CD4-positive, alpha-beta T cell treated with Interferon alpha-2 for 1 hour (primary cell): Measurements from ENCODE around the gene DAD1.
"Not testable (repeated sequence)": the region's sequence is repeated elsewhere in the genome, so short reads cannot be mapped to it uniquely, and the experiment has no call there.

ENCODE experiments used
- DNase-seq, 2 donors: peaks; one replicate each; pipeline ENCODE4 v3.0.0-alpha.2; 2020 to 2022

Gene DAD1

DNA sequence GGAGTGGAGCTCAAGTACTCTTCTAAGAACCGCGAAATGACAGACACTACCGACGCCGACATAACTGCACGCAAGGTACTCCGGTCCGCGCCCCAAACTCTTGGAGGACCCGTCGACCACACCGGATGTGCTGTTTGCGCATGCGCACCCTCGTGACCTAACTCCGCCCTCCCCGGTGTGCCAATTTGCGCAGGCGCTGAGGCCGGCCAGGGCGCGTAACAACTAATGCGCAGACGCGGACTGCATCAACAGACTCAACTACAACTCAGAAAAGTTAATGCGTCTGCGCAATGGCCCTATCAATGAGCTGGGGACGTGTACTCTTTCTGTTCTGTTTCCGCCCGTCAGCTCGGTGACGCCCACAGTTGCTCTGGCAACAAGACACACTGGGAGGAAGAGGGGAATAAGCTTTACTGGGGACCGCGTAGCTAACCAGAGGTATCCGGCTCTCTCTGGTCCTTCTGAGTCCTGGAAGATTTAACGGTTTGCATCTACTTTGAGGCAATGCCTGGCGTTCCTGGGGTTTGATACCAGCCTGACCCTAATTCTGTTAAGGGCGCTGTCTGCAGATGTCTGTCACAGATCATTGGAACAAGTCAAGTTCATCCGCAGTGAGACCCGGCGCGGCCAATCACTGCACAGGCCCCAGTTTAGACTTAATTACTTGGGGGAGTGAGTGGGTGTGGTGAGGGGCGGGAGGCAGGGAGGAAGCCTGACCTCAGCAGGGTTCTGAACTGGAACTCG lies at the start of gene DAD1:
Gene DAD1 (minus strand): TSS at position 129 of the 744 bp plus-strand sequence. CDS start 67 bp downstream, at position 62.
- DNase-seq, result peak; percentile 100

DNA sequence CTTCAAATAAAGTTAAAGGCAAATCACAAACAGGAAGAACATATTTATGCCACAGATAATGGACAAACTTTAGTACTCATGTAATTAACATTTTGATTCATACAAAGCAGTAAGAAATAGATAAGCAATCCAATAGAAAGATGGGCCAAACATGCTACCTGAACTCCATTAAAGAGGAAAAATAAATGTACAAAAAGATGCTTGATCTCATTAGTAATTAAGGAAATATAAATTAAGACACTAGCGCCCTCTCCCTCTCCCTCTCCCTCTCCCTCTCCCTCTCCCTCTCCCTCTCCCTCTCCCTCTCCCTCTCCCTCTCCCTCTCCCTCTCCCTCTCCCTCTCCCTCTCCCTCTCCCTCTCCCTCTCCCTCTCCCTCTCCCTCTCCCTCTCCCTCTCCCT lies 47.0 kb upstream of the DAD1 start:
- not testable (repeated sequence) for DNase-seq

DNA sequence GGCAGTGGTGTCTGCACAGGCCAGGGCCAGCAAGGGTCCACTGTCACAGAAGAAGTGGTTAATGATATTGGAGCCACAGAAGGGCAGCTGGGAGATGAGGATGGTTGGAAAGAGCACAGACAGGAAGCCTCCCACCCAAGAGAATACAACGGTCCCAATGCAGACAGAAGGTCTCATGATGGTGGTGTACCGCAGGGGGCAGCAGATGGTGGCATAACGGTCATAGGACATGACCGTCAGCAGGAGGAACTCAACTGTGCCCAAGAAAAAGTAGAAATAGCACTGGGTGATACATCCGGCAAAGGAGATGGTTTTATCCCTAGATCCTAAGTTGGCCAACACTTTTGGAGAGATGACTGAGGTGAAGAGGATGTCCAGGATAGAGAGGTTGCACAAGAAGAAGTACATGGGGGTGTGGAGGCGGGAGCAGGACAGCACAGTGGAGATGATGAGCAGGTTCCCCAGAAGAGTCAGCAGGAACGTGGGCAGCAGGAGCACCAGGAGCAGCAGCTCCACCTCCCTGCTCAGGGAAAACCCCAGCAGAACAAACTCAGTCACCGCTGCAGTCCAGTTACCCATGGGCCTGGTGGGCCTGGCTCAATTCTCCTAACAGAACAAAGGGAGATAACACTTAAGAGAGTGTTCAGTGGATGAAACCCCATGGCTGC lies 45.3 kb upstream of the DAD1 start:
- DNase-seq, result no peak

DNA sequence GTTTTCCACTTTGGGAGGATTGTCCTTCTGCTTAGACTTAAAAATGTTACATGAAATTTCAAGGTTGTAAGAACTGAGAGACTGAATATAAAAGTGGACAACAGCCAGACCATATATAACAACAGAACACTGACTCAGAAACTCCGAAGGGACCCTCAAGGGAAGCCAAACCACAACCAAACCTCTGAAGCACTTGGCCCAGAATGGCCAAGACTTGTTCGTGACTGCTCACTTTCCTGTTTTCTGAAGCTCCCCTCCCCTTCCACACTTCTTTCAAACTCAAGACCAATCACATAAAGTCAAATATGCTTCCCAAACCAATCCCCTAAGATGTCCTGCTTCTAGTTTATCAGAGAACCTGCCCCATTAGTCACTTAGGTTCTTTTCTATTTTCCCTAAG lies 41.5 kb upstream of the DAD1 start:
- no peak for DNase-seq

DNA sequence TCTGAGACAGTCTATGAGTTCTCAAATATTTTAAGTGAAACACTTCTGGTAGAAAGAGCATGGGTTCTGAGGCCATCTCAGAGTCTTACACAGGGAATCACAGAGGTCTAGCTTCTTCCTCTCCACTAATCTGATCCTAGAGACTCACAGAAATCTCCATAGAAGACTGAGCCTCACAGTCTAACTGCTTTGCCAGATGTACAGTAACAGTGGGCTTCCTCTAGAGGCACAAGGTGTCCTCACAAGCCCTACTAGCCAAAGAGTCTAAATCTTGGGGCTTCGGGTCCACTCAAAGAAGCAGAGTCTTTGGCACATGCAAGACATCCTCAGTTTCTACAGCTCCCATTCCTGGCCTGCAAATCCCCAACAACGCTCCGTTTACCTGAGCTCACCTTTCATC lies 41.0 kb upstream of the DAD1 start:
- no peak for DNase-seq

DNA sequence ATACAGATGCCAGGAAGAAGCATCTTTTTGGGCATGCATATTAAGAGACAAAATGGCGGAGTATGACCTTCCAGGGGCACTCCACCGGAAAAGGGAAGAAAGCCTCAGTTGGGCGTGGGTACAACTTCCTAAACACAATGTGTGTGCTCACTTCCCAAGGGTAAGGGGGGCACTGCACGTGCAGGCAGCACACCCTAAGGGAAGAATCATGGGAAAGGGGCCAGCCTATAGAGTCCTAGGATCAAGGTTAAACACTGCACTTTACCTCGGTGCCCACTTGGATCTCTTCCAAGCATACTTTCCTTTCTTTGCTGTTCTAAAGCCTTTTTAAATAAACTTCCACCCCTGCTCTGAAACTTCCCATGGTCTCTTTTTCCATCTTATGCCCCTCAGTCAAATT lies 40.3 kb upstream of the DAD1 start:
- no peak for DNase-seq

DNA sequence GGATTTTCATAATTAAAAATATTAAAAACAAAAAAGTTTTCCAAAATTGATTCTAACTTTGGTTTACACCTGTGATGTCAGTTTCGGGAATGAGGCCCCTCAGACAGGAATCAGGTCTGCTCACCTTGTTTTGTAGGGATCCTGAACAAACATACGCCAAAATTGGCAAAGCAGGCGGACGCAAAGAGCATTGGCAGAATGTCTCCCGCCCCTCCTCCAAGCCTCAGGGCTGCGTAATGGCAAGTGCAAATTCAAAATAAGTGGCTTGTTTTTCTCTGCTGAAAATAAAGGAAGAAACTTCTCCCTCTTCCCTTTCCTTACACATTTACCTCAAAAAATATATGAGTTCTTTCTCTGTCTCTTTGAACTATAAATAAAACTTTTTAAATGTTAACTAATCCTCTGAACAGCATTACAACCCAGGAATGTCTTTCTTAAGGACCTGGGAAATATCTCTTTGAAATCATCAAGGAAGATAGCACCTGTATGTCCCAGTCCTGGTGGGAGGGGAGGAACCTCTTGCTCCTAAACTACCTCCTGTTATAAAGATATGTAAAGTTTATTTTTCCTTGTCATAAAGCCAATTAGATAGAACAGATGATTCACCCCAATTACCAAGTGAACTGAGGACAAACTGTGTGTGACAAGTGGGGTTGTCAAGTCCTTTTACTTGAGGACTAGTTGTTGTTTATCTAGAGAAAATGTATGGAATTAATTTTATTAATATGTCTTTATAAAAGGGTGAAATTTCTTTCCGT lies 38.7 kb upstream of the DAD1 start:
- DNase-seq, result no peak

DNA sequence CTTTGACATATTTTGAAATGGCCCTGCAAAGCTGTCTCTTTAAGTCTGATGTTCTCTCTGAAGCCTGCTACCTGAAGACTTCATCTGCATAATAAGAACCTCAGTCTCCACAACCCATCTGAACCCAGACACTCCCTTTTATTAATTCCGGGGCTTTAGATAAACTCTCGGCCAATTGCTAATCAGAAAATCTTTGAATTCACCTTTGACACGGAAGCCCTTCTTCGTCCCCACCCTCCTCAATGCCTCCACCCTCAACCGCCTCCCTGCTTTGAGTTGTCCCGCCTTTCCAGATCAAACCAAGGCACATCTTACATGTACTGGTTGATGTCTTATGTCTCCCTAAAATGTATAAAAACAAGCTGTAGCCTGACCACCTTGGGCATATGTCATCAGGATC lies 37.6 kb upstream of the DAD1 start:
- no peak for DNase-seq

DNA sequence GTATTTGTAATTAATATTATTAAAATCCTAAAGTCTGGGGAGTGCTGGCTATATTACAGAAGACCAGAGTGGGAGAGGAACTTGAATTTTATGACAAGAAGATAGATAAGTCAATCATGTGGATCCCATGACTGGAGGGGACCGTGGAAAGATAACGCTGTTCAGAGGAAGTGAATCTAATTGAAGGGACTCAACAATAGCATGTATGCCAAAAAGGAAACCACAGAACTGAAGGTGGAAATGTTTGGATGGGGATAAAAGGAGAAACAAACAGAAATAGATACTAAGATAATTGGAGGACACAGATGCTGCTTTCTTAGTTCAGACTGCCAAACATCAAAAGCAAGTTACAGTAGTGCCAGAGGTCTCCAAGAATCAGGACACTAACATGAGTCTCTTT lies 34.0 kb upstream of the DAD1 start:
- DNase-seq, result no peak

DNA sequence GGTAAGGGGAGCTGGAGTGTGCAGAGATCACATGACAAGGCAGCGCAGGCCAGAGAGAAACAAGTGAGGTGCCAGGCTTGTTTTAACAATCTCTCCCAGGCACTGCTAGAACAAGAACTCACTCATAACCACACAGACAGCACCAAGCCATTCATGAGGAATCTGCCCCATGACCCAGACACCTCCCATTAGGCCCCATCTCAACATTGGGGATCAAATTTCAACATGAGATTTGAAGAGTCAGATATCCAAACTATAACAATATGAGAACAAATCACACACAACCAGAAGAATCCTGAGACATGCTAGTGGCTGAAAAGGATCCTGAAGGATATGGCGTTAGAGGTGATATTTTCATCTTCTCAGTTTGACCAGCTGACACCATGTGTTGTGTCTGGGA lies 33.2 kb upstream of the DAD1 start:
- no peak for DNase-seq

DNA sequence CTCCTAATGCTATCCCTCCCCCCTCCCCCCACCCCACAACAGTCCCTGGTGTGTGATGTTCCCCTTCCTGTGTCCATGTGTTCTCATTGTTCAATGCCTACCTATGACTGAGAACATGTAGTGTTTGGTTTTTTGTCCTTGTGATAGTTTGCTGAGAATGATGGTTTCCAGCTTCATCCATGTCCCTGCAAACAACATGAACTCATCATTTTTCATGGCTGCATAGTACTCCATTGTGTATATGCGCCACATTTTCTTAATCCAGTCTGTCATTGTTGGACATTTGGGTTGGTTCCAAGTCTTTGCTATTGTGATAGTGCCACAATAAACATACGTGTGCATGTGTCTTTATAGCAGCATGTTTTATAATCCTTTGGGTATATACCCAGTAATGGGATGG lies 26.7 kb upstream of the DAD1 start:
- not testable (repeated sequence) for DNase-seq

DNA sequence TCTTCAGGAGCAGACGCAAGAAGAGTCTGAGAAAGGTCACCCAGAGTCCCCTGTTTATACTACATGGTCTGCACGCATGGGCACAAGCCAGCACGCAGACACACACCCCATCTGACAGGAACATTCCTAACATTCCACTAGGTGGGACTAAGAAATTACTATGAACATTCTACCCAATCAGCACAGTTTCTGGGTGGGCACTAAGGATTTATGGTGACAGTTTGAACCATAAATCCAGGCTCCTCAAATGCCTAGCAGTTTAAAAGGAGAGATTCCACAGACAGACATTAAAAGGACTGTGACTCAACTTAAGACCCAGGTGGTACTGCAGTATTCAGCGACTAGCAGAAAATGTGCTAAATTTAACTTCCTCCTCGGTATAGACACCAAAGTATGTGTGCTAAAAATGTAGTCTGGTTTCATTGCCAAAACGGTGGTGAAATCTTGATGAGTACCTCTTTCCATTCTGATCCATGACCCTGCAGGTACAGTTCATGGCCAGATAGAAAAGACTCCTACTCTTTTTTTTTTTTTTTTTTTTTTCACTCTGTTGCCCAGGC lies 25.3 kb upstream of the DAD1 start:
- no peak for DNase-seq

DNA sequence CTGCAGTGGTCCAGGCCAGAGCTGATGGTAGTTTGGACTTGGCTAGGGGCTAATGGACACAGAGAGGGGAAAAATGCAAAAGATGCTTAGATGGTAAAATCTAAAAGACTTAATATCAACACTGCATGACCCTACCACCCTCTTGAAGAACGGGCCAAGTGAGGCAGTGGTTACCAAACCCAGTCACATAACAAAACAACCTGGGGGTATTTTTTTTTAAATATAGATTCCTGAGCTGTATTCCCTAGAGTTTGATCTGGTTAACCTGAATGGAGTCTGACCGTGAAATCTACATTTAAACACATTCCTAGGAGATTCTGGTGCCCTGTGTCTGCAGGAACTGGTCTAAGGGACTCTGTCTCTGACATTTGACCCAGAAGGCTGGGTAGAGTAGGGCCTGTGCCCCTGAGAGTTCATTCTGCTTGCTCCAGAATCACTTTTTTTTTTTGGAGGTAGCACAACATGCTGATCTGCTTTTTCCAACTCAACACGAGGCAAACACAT lies 24.8 kb upstream of the DAD1 start:
- DNase-seq, result no peak

DNA sequence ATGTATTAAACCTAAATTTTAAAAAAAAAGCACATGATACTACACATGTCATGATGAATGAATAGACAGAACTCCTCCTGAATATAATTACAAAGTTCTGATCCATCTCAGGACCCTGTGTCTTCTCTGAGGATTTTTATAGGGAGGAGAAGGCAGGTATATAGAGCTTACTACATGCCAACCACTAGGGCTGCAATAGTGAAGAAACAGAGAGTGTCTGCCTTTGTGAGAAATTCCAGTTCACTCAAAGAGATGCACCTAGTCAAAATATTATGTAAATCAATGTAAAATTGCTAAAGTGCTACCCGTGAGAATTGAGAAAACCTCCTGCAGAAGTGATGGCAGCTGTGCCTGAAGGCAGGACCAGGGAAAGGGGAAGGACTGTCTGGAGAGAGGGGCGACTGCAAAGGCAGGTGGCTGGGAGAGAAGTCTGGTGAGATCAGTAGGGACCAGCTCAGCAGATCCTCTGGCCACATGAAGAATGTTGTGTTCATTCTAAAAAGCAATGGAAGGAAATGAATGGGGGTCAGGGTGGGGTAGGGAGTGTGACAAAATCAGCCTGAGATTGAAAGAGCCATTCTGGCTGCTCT lies 24.2 kb upstream of the DAD1 start:
- no peak for DNase-seq

DNA sequence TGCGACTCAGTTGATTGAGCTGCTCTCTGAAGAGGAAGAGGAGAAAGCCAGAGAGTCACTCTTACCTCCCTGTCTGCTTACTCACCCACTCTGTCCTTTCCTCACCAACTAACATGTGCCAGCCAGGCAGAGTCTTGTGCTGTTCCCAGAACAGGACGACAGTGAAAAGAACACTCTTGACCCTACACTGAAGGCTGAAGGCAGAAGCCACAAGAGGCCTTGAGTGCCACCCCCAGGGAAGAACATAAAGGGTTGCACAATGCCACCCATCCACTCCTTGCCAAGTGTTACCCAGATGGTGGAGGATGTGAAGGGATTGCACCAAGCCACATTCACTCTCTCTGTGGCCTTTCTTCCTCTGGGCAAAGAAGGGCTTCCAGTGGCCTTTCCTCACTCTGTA lies 21.9 kb upstream of the DAD1 start:
- no peak for DNase-seq

DNA sequence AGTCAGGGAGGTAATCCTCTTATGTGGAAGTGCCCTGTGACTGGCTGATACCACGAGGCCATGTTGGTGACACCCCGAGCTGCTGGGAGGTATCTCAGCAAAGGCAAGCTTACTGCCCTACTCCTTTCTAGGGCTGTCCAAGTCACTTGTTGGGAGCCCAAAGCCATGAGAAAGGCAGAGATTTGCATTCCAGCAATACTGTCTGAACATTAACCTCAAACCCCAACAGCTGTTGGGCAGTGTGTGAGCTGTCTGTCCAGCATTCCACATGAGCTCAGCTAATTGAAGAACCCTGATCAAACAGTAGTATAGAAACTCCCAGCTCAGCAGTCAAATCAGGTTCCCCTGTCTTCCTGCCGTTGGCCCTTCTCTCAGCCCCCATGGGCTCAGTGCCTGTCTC lies 18.3 kb upstream of the DAD1 start:
- DNase-seq, result no peak

DNA sequence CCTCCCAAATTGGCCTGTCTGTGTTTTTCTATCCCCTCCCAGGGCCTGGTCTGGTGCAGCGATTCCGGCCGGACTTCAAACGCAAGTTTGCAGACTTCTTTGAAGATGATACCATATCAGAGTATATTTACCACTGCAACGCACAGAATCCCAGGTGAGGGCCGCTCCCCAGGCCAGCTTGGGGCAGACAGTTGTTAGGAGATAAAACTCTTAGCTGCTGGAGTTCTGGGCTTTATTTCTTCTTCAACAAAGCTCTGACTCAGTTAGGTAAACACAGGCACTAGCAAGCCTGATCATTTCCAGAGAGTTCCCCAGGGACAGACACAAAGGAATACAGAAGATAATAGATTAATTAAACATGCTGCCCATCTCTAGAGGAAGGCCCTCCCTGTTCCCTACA lies 17.4 kb upstream of the DAD1 start:
- DNase-seq, result no peak

DNA sequence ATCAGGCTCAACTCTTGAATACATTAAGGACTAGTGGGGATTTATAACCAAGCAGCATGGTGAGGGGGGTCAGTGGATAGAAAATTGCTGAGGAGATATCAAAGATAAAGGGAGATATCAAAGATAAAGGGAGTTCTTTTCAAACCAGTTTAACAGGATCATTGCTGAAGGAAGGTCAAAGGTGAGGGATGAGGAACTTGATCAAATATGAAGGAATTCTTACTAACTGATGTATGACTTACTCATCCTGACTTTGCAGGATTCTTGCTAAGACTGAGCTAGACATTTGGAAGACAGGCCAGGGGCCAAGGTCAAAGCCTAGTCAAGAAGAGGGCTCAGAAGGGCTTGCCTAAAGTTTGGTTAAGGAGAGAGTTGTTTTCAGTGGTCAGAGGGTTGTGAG lies 13.8 kb upstream of the DAD1 start:
- no peak for DNase-seq

DNA sequence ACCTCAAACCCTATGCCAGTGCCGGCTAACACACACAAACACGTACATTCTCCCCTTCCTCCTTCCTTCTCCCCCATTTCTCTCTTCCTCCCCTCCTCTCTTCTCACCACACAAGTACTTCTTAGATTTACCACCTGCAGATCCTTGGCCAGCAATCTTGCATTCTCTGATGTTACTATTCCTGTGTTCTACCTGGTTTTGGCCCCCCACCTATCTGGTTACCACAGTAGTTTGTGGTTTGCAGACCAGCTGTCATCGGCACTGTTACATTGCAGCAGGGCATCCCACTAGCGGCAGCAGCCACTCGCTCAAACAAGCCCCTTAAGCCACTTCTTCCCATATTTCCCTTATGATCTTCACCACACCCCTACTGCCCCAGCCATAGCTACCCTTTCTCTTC lies 13.0 kb upstream of the DAD1 start:
- DNase-seq, result no peak

DNA sequence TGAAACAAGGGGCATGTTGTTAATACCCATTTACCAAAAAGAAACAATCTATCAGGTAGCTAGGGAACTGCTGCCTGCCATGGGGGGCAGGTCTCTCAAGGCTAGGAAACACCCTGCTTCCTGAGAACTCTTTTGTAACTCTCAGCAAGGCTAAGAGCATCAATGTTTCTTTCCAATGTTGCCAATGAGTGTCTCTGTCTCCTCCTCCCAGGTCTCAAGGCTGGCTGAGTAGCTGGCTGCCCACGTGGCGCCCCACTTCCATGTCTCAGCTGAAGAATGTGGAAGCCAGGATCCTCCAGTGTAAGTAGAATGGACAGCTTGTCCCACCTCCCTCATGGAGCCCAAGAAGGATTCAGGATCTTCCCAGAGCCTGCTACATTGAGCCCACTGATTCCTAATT lies 12.4 kb upstream of the DAD1 start:
- DNase-seq, result no peak

DNA sequence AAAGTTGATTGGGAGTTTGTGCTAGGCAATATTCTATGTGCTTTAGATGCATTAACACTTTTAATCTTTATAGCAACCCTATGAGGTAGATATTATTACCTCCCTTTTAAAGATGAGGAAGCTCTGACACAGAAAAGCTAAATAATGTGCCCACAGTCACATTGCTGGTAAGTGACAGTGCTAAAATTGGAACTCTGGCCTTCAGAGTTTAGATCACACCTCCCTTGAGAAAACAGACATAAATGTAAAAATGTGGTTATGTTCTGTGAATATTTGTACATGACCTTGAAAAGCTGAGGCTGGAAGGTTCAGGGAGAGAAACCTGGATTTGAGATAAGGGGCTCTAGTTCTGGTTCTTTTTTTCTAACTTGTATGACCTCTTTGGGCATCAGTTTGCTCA lies 11.0 kb upstream of the DAD1 start:
- DNase-seq, result no peak

DNA sequence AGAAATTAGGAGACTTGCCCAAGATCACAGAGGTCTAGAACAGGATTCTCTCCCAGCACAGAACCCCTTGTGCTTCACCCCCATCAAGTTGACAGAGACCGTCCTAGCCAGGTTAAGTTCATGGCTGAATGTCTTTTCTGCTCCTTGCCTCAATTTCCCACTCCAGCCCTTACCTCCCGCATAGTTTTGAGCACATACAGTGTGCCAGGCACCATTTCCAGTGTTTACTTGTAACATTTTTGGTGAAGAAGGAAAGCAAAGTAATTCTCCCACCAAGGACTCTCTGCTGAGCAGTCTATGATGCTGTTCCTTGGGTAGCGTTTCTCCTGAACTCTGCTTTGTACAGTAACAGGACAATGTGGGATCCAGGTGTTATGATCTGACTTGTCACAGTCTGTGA lies 10.3 kb upstream of the DAD1 start:
- no peak for DNase-seq

DNA sequence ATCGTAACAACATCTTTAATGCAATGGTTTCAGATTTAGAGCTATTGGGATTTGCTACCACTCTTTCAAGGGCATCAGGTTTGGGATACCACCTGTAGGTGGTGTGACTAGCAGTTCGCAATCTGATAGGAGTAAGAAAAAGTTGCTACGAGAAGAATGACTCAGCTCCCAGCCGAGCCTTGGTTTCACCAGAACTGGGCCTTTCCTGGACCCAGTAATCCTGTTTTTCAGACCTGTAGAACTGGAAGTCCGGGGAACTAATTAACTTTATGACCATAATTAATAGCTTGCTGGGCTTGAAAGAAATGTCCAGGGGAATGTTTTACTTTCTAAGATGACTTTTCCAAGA lies 9.8 kb upstream of the DAD1 start:
- DNase-seq, result peak in 1 of 2 donors; percentile 40
